ENCODE data around the gene PAOX. TPM values are rescaled to one million over a fixed set of nuclear protein-coding genes. Genes with fewer than 3 reads are reported as not detected.

The PAOX gene
- total and polyA plus RNA-seq, 9 of the 15 experiments (the other 6 are each of a cell fraction or from before 2014, with no cell fraction given), result 0.80 to 6.4 (median 2.6) TPM

GRCh38 chr10:133357285-133358161 lies 21.5 kb upstream of the PAOX start, which contains the start of gene FUOM:
Gene FUOM (minus strand): TSS chr10:133358019. CDS start chr10:133358007, 12 bp downstream.
- H3K4me3 ChIP-seq, result peak within 1 kb of the TSS; percentile 66
- peaks cover 21% of the 10 kb centered on the region; the same call in 1 of the 3 replicates for H3K36me3 ChIP-seq (ENCODE audit: control insufficient read depth, insufficient read depth, low read length)
- ATAC-seq (peak; percentile 83), FAIRE-seq (no peak), DNase-seq (ENCODE audit: extremely low read depth in 1 of 4, low spot score in 3 of 4) (peak; percentile 73 to 95 (median 86))
- H3K9me1 ChIP-seq (ENCODE audit: control insufficient read depth, insufficient read depth, low read length), result no peaks in the 10 kb centered on the region
- in situ Hi-C loops (cut with MboI), result no loop called here
- peaks cover 12% of the 10 kb centered on the region for H3K79me2 ChIP-seq (ENCODE audit: control insufficient read depth, insufficient read depth, low read length)
- CTCF ChIA-PET (ENCODE audit: low intra/inter-chr PET ratio), result no interaction called here
- POLR2A ChIA-PET, result no interaction called here
- no peaks in the 10 kb centered on the region for H4K20me1 ChIP-seq (replicated peaks; ENCODE audit: control insufficient read depth, insufficient read depth, low read length)
- peak within 1 kb of the TSS; percentile 81 for H3K27ac ChIP-seq (ENCODE audit: extremely low read depth, low read depth, low read length)
- H3K4me1 ChIP-seq (replicated peaks in 1 of 2; ENCODE audit: control insufficient read depth in 2 of 2, insufficient read depth in 2 of 2, low read length in 2 of 2), result peaks cover 15 to 61% of the 10 kb centered on the region in 2 experiments
- H3K4me2 ChIP-seq (ENCODE audit: insufficient read depth, low read length), result peak within 1 kb of the TSS; percentile 74
- no peaks in the 10 kb centered on the region for H3K9me3 ChIP-seq (replicated peaks; ENCODE audit: control insufficient read depth, insufficient read depth, low read depth, low read length)
- no TSS peak for BruUV-seq (replicated peaks)
- peak within 1 kb of the TSS; percentile 74 to 91 for H3K9ac ChIP-seq (ENCODE audit: insufficient read depth in 1 of 2, low read depth in 2 of 2, low read length in 2 of 2)
- 0% methylated on average over 4 of the region's 83 CpGs for WGBS (ENCODE audit: insufficient coverage, low coverage, missing lambda C conversion rate)
- peak within 1 kb of the TSS; percentile 79 for H2AFZ ChIP-seq (ENCODE audit: low read depth, low read length)
- intact Hi-C loops (cut with micrococcal nuclease), result loop anchor here (5.0 kb wide), 1 partner anchor 35 kb away; the partner anchor contains the start of gene MTG1
- no peaks in the 10 kb centered on the region for H3K27me3 ChIP-seq (ENCODE audit: control insufficient read depth in 2 of 2, insufficient read depth in 2 of 2, low read length in 2 of 2)
- TF ChIP-seq SETDB1 (IDR thresholded peaks at IDR 0.05; ENCODE audit: low read length) (no peak), RB1 (IDR thresholded peaks at IDR 0.05; ENCODE audit: low read depth) (peak; percentile 30; the same call in 1 of the 2 replicates), XRCC4 (IDR thresholded peaks at IDR 0.05; ENCODE audit: extremely low read depth, insufficient read depth, insufficient read length) (no peak), ZNF609 (CRISPR knock-in tag; IDR thresholded peaks at IDR 0.05; ENCODE audit: borderline replicate concordance) (no peak), ZZZ3 (IDR thresholded peaks at IDR 0.05) (no peak), ZNF445 (CRISPR knock-in tag; IDR thresholded peaks at IDR 0.05; ENCODE audit: low read depth) (no peak), ZNF717 (CRISPR knock-in tag; IDR thresholded peaks at IDR 0.05) (no peak), U2AF2 (optimal IDR thresholded peaks at IDR 0.05; ENCODE audit: low read depth, low read length) (no peak), CBX5 (IDR thresholded peaks at IDR 0.05; ENCODE audit: borderline replicate concordance, low read depth) (no peak), STAT5B (CRISPR knock-in tag; IDR thresholded peaks at IDR 0.05) (no peak), POLR2A (conservative IDR thresholded peaks at IDR 0.05) (peak; percentile 60; the same call in 1 of the 2 replicates), RBM22 (IDR thresholded peaks at IDR 0.05; ENCODE audit: low read depth, low read length, poor library complexity, severe bottlenecking) (no peak), GABPA (tag; conservative IDR thresholded peaks at IDR 0.05; ENCODE audit: low read depth) (peak; percentile 61), E2F4 (CRISPR knock-in tag; IDR thresholded peaks at IDR 0.05; ENCODE audit: low read depth) (no peak), POLR2B (IDR thresholded peaks at IDR 0.05; ENCODE audit: low read depth, partially characterized antibody) (peak; percentile 47), ZNF224 (CRISPR knock-in tag; IDR thresholded peaks at IDR 0.05) (no peak), ZNF644 (tag; IDR thresholded peaks at IDR 0.05; ENCODE audit: low read depth) (no peak), ZFX (CRISPR knock-in tag; IDR thresholded peaks at IDR 0.05) (peak; percentile 50; the same call in 1 of the 2 replicates)

All from K562 (cell line).